GM12865 (cell line): Measurements from ENCODE around the gene ZCCHC24.

Experiments used
- DNase-seq: peaks from one replicate; pipeline ENCODE4 v3.0.0; 2010; ENCODE audit warnings: low read depth
- H3K4me3 ChIP-seq: 2 replicates; pipeline ENCODE4 v1.5.1; 2011; ENCODE audit warnings: mild to moderate bottlenecking, low read depth, low read length, control low read depth
- TF ChIP-seq, protein P1 (sequence below): IDR thresholded peaks from 2 replicates; pipeline ENCODE4 v1.5.1; 2011; ENCODE audit warnings: low read length, control low read depth, low read depth, inconsistent platforms; ENCODE audit not compliant: insufficient read depth; ENCODE audit errors: missing control alignments

ZCCHC24 gene

DNA sequence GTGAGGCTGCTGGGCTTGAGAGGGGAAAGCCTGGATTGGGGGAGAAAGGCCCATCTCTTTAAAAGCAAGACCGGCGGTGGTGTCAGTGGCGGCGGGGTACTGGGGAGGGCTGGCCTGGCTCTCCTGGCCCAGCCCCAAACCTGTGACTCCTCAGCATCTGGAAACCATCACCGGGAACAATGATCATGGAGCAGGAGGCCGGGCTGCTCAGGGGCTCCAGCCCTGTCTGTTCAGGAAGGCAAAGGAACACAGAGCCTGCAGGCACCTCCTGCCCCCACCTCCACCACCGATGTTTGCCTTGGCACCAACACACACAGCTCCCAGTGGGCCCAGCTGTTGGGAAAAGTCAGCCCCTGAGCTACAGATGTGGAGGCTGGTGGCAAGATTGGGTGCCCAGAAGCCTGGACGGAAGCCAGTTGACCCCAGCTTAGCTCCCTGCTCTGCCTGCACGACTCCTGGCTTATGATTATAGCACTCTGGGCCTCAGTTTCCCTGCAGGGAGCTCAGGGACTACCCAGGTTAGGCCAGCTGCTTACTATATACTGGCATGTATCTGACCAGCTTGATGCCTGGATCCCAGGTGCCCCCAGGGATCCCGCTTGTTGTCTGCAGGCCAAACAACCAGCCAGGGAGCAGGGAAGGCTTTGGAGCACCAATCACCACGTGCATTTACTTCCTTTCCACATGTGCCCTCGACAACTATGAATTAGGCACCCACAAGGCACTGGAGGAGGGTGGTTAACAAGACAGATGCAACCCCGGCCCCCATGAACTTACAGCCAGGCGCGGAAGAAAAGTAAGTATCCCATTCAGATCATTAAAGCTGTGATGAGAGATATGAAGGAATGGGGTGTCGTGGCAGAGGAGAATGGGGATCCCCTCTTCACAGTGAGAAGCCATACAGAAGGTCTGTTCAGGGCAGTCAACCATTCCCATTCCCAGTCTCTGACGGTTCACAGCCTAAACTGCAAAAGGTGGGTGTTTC, 37.3 kb downstream of the ZCCHC24 start:
- TF ChIP-seq, protein P1, sequence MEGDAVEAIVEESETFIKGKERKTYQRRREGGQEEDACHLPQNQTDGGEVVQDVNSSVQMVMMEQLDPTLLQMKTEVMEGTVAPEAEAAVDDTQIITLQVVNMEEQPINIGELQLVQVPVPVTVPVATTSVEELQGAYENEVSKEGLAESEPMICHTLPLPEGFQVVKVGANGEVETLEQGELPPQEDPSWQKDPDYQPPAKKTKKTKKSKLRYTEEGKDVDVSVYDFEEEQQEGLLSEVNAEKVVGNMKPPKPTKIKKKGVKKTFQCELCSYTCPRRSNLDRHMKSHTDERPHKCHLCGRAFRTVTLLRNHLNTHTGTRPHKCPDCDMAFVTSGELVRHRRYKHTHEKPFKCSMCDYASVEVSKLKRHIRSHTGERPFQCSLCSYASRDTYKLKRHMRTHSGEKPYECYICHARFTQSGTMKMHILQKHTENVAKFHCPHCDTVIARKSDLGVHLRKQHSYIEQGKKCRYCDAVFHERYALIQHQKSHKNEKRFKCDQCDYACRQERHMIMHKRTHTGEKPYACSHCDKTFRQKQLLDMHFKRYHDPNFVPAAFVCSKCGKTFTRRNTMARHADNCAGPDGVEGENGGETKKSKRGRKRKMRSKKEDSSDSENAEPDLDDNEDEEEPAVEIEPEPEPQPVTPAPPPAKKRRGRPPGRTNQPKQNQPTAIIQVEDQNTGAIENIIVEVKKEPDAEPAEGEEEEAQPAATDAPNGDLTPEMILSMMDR, result no peak
- H3K4me3 ChIP-seq, result no peak overlapping the region
- DNase-seq, result no peak

DNA sequence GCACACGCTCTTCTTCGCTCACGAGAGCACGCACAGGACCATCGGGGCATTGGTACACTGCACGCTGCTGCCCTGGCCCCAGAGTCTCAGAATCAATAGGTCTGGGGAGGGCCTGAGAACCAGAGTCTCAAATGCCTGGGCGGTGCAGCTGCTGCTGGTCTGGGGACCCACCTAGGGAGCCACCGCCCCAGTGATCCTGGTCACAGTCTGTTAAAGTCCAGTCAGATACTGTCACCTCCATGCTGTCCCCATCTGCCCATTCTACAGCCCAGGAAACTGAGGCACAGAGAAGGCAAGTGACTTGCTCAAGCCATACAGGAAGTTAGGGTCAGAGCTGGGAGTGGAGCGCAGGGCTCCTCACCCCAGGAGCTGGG, 38.0 kb downstream of the ZCCHC24 start:
- H3K4me3 ChIP-seq, result no peak overlapping the region
- no peak for DNase-seq
- TF ChIP-seq, protein P1, result no peak

DNA sequence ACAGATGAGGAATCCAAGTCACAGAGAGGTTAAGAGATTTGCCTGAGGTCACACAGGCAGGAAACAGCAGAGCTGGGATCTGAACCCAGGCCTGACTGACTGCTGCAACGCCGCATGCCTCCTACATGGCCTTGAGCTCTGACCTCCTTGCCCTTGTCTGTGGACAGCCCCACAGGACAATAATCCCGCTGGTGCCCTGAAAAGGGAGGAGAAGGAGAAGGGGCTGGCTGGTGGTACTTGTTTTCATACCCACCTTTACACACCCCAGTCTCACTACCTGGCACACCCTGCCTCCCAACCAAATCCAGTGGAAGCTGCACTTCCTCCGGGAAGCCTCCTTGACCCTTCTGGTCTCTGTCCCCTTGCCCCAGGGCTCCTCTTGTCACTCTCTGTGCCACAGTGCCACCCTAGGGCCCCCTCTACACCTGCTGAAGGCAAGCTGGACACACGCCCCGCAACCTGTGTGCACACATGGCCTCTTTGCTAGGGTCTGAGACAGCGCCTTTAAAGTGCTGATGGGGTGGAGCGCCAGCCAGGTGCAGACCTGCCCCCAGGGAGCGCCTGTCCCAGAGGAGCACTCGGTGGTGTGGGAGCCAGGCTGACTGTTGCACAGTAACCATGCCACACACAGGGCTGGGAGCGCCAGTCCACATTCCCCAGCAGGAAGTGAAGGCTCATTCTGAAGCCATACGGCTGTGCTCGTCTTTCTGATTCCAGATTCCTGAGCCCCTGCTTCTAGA, 38.6 kb downstream of the ZCCHC24 start:
- no peak for DNase-seq
- TF ChIP-seq, protein P1, result no peak

DNA sequence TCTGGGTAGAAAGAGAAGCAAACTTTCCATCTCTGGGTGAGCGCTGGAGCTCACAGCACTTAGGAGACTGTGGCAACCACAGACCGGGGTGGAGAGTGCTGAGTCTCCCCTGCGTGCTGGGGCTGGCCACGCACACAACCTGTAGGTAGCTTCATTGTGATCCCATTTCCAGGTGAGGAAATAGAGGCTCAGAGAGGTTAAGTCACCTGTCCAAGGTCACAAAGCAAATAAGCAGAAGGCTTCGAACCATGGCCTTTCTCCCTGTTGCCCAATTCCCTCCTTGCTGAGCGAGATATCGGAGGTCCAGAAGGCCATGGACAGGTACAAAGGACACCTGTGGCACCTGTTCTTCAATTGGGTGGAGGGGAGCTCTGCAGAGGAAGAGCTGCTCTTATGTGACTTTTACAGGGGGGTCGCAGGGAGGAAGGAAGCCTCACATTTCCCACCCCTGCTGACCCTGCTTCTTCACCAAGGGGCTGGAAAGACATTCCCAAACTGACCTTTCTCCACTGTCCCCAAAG, 39.4 kb downstream of the ZCCHC24 start:
- H3K4me3 ChIP-seq, result no peak overlapping the region
- TF ChIP-seq, protein P1, result no peak
- DNase-seq, result no peak

More for the DNA sequence above, 38.6 kb downstream of the ZCCHC24 start:
- H3K4me3 ChIP-seq, result no peak overlapping the region

DNA sequence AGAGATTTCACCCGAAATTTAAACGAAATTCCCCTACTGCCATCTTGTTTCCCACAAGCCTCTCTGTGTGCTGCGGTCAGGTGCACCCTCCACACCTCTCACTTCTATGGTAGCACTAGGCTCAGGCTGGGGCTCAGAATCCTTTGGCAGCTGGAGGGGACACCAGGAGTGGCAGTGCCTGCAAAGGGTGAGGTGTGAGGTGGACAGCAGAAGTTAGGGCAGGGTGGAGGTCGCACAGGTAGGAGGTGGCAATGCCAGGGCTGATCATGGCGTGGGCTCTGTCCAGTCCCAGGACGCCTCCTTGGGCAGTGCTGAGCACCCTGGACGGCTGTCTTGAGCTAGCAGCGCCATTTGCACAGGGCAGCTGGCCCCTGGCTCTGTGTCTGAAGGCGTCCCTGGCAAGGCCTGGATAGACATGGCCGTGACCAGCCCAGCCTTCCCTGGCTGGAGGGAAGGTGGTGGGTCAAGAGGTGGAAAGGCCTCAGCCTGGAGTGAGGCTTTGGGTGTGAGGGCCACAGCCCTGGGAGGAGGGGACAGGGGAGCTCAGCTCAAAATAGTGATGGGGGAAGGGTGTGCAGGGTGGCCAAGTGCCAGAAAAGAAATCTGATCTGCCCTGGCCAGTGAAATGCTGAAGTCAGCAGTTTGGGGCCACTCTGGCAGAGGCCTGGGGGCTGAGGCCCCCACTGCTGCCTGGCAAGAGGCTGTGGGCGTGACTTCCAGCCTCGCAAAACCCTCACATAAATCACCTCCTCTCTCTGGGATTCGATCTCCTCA, 40.0 kb downstream of the ZCCHC24 start:
- TF ChIP-seq, protein P1, result no peak

DNA sequence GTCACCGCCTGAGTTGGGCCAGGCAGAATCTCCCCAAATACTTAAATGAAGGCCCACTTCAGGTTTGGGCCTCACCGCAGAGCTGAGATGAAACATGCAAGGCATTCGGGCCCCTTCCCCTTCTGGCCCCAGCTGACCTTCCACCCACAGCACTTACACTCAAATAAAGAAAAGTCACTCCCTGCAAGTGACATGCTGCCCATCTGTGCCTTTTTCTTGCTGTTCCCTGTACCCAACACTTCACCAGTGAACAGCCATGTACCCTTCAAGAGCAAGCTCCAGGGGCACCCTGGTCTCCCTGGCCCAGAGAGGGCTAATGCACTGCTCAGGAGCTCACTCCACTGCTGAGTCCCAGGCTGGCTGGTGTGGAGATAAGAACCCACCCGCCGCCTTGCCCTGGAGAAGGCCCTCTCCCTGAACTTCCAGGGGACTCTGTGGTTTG, 40.7 kb downstream of the ZCCHC24 start:
- TF ChIP-seq, protein P1, result no peak
- no peak overlapping the region for H3K4me3 ChIP-seq
- DNase-seq, result no peak

More for the DNA sequence above, 40.0 kb downstream of the ZCCHC24 start:
- H3K4me3 ChIP-seq, result no peak overlapping the region
- no peak for DNase-seq
